GM23338 (cell line): ENCODE results near the gene RPH3AL.

Experiments
- EZH2 ChIP-seq: fragments of 200-600 bp; sonication (generic); IDR thresholded peaks from one replicate; pipeline ENCODE4 v1.8.0; 2017; ENCODE audit warnings: antibody characterized with exemption, mild to moderate bottlenecking, low read depth; ENCODE audit not compliant: unreplicated experiment
- EZH2phosphoT487 ChIP-seq: fragments of 200-600 bp; sonication (generic); IDR thresholded peaks from one replicate; pipeline ENCODE4 v1.8.1; 2018; ENCODE audit warnings: antibody characterized with exemption; ENCODE audit not compliant: unreplicated experiment
- POLR2AphosphoS5 ChIP-seq: IDR thresholded peaks from 2 replicates; pipeline ENCODE4 v1.6.1; 2016; ENCODE audit warnings: antibody characterized with exemption, low read depth
- TF ChIP-seq, protein P1 (sequence below), 2 experiments: fragments of 200-600 bp in 1 of 2; sonication (generic) in 1 of 2; conservative IDR thresholded peaks; 2 replicates each; pipeline versions ENCODE4 v1.5.1 to v1.6.1; 2016 to 2017; ENCODE audit warnings: antibody characterized with exemption in 2 of 2, low read depth in 2 of 2, mild to moderate bottlenecking in 2 of 2, moderate library complexity in 1 of 2

DNA sequence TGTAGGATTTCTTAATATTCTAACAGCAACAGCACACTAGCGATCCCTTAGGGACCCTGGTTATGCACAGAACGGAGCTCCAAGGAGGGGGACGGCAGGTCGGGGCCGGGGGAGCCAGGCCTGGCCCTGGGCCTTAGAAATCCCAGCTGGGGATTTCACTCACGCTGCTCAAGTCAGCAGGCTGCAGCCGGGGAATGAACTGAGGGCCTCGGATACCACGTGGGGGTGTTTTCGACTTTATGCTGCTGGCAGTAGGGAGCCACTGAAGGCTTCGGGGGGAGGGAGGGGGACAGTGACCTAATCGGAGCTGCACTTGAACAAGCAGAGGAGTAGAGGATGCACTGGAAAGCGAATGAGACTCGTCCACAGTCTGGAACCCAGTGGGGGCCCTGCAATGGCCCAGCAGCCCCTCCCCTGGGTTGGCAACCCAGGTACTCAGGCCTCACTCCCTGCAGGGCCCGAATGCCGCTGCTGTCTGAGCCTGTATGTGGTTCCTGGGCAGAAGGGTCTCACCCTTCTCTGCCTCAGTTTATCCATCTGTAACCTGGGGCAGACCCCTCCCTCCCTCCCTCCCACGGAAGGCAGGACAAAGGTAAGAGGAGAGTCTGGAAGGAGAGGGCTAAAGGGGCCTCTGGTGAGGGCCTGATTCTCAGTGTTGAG, 53.7 kb downstream of the RPH3AL start:
- TF ChIP-seq, protein P1, sequence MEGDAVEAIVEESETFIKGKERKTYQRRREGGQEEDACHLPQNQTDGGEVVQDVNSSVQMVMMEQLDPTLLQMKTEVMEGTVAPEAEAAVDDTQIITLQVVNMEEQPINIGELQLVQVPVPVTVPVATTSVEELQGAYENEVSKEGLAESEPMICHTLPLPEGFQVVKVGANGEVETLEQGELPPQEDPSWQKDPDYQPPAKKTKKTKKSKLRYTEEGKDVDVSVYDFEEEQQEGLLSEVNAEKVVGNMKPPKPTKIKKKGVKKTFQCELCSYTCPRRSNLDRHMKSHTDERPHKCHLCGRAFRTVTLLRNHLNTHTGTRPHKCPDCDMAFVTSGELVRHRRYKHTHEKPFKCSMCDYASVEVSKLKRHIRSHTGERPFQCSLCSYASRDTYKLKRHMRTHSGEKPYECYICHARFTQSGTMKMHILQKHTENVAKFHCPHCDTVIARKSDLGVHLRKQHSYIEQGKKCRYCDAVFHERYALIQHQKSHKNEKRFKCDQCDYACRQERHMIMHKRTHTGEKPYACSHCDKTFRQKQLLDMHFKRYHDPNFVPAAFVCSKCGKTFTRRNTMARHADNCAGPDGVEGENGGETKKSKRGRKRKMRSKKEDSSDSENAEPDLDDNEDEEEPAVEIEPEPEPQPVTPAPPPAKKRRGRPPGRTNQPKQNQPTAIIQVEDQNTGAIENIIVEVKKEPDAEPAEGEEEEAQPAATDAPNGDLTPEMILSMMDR (conservative IDR thresholded peaks at IDR 0.05; ENCODE audit: low read depth in 2 of 2) = no peak
- TF ChIP-seq EZH2phosphoT487 (no peak), POLR2AphosphoS5 (no peak), EZH2 (no peak)
